ENCODE measurements around the gene UBR4.

- TF ChIP-seq CTCF (IDR thresholded peaks at IDR 0.05; ENCODE audit: low read depth, low read length, poor library complexity, severe bottlenecking): no peak
- no peak for TF ChIP-seq EZH2phosphoT487 (IDR thresholded peaks at IDR 0.05; ENCODE audit: borderline replicate concordance, low read length)
Measured at GRCh38 chr1:19140465-19140864, 69.6 kb downstream of the UBR4 start.

Data from DOHH2 (cell line).